TTC549 (cell line): ENCODE results near the gene FGF14.

Experiments
- FAIRE-seq: peaks from 2 replicates; lab custom pipeline; 2012; peaks lifted over from hg19 to GRCh38; lab: Jason Lieb, UNC

The FGF14 gene

DNA sequence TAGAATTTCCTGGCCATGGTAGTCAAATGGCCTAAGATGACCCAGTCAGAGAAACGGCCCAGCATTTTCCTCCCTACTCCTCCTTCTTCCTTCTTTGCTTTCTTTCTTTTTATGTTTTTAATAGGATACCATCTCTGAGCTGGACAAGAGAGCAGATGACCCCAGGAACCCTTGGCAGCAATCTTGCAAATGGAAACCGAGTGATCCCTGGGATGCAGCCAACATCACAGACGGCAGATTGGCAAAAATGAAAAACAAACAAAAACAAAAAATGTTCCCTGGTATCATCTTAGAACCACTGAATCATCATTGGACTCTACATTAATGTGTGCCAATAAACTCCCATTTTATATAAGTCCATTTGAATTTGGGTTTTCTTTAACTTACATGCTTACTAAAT is 424.4 kb downstream of the FGF14 start:
- no peak for FAIRE-seq

GRCh38 chr13:101972191-101972590 is 429.7 kb downstream of the FGF14 start:
- no peak for FAIRE-seq

GRCh38 chr13:101970341-101970740 is 431.5 kb downstream of the FGF14 start:
- no peak for FAIRE-seq

- FAIRE-seq, result no peak
These were observed 434.1 kb downstream of the FGF14 start for GRCh38 chr13:101967781-101968180.

GRCh38 chr13:101967216-101967615 is 434.6 kb downstream of the FGF14 start:
- no peak for FAIRE-seq

DNA sequence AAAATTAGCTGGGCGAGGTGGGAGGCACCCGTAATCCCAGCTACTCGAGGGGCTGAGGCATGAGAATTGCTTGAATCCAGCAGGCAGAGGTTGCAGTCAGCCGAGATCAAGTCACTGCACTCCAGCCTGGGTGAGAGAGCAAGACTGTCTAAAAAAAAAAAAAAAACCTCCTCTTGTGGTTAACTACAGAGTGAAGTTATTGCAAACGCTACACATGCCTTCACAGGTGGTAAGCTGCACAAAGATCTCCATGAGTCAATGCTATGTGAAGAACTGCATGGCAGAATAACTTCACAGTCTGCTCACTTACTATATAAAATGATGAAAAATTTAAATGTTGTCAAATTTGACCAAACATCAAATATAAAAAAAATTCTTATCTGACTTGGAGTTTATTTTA is 436.8 kb downstream of the FGF14 start:
- FAIRE-seq, result no peak

DNA sequence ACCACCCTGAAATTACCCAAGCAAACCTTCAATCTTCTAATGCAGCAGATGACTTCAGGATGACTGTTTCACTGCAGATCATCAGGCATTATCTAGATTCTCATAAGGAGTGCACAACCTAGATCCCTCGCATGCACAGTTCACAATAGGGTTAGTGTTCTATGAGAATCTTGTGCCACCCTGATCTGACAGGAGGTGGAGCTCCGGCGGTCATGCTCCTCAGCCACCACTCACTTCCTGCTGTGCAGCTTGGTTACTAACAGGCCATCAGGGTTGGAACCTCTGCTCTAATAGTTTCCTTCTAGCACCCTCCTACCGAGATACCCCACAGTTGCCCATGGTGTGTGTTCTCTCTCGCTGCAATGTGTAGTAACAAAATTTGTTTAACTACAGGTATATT is 442.8 kb downstream of the FGF14 start:
- no peak for FAIRE-seq

DNA sequence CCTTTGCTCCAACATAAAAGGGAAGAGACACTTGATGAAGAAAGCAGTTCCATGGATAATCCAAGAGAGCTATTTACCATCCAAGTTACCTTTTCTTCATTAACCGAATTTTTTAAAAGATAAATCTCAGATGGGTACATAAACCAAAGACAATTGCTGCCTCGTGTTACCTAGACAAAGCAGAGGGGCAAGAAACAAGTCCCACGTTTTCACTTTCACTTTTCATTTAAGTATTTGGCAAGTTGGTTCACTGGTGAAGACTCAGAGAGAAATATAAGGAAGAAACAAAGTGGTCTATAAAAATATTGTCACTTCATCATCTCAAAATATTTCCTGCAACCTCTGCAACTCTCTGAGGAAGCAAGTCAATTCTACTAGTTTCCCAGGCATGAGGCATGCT is 446.1 kb downstream of the FGF14 start:
- no peak for FAIRE-seq

- FAIRE-seq, result no peak
These were observed 450.7 kb downstream of the FGF14 start for GRCh38 chr13:101951114-101951513.

GRCh38 chr13:101949681-101950080 is 452.2 kb downstream of the FGF14 start:
- FAIRE-seq, result no peak

GRCh38 chr13:101946401-101946800 is 455.4 kb downstream of the FGF14 start:
- no peak for FAIRE-seq

GRCh38 chr13:101945435-101945834 is 456.4 kb downstream of the FGF14 start:
- no peak for FAIRE-seq

DNA sequence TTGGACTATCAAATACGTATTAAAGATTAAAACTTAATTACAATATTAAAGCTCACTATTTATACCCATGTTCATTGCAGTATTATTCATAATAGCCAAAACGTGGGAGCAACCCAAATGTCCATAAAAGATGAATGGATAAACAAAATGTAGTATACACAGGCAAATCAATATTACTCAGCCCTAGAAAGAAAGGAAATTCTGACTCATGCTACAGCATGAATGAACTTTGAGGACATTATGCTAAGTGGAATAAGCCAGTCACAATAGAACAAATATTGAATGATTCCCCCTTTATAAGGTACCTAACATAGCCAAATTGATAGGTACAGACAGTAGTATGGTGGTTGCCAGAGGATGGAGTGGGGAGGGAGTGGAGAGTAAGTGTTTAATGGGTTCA is 457.3 kb downstream of the FGF14 start:
- FAIRE-seq, result no peak

DNA sequence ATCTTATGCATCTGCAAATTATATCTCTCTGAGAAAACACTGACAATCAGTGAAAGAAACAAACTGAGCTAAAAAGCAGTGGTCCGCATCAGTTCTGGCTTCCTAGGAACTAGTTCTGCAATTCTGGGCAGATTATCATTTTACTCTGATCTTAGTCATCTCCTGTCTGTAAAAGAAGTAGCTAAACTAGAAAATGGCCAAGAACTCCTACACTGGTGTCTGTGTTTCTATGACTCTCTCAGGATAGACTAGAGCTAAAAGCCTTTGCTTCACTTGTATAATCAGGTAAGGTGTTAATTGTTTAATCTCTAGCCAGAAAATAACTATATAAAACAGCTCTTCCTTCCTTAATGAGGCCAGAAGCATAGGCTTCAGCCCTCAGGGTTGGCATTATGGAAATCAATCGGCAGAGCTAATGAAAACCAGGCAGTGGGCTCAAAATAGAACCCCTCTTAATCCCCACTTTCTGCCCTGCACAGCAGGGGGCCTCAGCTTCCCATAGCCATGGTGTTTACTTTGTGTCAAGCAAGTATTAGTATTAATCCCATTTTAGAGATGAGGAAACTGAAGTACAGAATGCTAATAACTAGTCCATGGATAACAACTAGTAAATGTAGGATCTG is 459.2 kb downstream of the FGF14 start:
- no peak for FAIRE-seq

DNA sequence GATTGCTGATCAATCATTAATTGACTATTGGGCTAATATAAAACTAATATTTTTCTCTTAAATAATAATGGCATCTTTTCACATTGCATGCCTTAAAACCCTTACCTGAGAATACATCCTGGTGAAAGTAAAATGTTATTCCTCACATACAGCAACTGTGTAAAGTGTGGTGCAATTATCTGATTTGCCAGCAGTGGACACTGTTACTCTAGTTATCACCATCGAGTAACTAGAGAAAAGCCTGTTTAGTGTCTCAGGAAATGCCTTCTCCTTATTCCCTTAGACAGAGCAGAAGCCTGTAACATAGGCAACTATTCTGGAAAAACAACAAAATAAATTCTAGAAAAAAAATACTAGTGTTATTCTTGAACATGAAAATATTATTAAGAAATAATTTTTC is 459.8 kb downstream of the FGF14 start:
- FAIRE-seq, result no peak

- no peak for FAIRE-seq
These were observed 460.6 kb downstream of the FGF14 start for GRCh38 chr13:101941095-101941783.

DNA sequence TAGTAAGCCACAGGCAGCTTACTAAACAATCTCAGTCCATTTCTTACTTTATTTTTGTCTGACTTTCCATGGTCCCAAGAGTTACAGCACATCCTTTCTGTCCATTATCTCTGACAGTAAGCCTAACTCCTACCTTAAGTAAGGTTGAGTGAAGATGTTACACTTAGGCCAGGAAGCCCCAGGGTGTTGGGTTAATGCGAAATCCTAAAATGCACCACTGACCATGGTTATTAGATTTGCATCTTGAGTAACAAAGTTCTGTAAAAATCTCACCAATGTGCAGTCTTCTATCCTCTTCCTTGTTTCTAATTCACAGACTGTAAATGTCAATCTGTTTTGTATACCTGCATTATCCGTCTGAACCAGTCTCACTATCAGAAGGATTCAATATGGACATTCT is 462.5 kb downstream of the FGF14 start:
- FAIRE-seq, result no peak

DNA sequence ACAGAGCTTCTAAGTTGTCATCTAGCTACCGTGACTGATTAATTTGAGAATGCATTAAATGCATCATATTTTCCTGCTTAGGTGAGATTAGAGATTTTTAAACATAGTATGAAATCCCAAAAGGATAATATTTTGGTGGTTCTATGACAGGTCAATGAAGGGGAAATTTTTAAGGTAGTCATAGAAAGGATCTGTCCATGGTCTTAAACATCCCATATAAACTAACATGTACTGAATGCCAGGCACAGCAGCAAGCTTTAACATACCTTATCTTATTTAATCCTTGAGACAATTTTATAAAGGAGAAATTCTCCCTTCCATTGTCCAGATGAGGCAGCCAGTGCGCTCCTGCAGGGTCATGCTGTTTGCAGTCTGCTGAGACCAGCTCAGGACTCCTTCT is 466.0 kb downstream of the FGF14 start:
- FAIRE-seq, result no peak

- no peak for FAIRE-seq
These were observed 470.7 kb downstream of the FGF14 start for GRCh38 chr13:101931186-101931585.

- no peak for FAIRE-seq
These were observed 471.5 kb downstream of the FGF14 start for GRCh38 chr13:101930331-101930730.

GRCh38 chr13:101925731-101926130 is 476.1 kb downstream of the FGF14 start:
- no peak for FAIRE-seq

DNA sequence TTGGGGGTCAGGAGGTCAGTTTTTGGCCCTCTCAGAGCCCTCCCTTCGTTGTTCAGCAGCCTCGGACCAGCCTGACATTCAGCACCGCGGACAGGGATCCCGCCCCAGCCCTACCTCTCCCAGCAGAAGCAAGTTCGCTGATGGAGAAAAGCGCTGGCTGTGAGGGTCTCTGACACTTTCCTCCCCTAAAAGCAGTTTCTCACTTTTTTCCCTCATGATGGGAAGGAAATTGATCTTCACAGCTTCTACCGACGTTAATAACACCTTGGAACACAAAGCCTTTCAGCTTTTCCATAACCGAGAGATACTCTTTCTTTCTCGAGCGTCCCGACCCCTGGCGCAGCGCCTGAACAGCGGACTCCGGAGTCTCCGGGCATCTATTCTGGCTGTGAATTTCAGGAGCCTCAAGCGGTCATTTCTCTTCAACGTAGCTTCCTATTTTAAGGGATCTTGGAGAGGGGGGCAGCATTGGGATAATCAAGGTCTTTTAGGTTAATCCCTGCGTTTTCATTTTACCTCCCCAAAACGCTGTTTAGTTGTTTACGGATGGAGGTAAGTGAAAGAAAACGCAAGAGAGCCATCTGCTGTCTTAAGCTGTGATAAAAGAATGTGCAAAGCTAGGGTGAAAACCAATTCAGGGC is 482.2 kb downstream of the FGF14 start:
- no peak for FAIRE-seq

DNA sequence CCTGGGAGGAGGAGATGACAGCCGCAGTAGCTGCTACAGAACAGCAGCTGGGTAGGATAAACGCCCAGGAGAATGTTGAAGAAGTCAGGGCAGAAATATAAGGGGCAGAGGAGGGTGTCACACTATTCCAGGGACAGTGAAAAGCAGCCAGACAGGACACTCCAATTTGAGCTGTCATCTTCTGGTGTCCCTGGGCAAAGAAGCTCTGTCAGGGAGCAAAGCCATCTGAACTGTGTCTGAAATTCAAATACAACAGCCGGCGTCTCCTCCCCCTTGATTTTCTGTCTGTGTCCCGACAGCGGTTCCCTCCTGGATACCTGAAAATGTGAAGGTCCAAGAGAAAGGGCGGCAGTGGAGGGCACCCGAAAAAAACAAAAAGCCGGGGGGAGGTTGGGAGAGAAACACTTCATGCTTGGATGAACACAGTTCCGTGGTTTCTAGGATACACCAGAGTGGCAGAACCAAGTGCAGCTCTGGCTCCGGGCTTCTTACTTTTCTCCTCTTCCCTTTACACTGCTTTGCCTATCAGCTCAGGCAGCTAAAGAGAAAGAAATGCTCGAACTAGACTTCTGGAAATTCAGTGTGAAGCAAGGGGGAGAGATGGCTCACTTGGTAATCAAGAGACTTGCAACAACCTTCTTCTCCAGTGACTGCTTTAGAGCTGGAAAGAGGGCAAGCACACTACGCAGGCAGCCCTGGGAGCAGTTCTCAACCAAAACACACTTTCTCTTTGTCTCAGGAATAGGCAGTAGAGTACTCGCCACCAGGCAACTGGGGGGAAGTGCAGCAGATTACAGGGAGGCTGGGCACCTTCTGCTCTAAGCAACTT is 483.8 kb downstream of the FGF14 start:
- FAIRE-seq, result no peak
